Neural progenitor cell (in vitro differentiated cells): ENCODE data around the gene SPIRE2. TPM values are rescaled to one million over a fixed set of nuclear protein-coding genes. Genes with fewer than 3 reads are reported as not detected.

Source experiments
- DNase-seq: peaks from one replicate; pipeline ENCODE4 v3.0.0-alpha.2; 2016; ENCODE audit warnings: low spot score
- H2AFZ ChIP-seq: fragments of 200-600 bp; sonication (generic); replicated peaks from 2 replicates; pipeline ENCODE4 v1.6.1; 2016; ENCODE audit warnings: antibody characterized with exemption
- H3F3A ChIP-seq: fragments of 200-600 bp; sonication (generic); 2 replicates; pipeline ENCODE4 v1.6.1; 2016; ENCODE audit warnings: antibody characterized with exemption, low read depth
- H3K27ac ChIP-seq: fragments of 200-600 bp; sonication (generic); 2 replicates; pipeline ENCODE4 v1.5.1; 2016; ENCODE audit warnings: mild to moderate bottlenecking
- H3K27me3 ChIP-seq: fragments of 200-600 bp; sonication (generic); 2 replicates; pipeline ENCODE4 v1.6.1; 2016; ENCODE audit warnings: mild to moderate bottlenecking, moderate library complexity
- H3K36me3 ChIP-seq: fragments of 200-600 bp; sonication (generic); 2 replicates; pipeline ENCODE4 v1.5.1; 2016
- H3K4me1 ChIP-seq: fragments of 200-600 bp; sonication (generic); 2 replicates; pipeline ENCODE4 v1.6.1; 2016; ENCODE audit warnings: mixed run types
- H3K4me2 ChIP-seq: fragments of 200-600 bp; sonication (generic); 2 replicates; pipeline ENCODE4 v1.6.1; 2016
- H3K4me3 ChIP-seq: fragments of 200-600 bp; sonication (generic); 2 replicates; pipeline ENCODE4 v1.5.1; 2016
- H3K79me2 ChIP-seq: fragments of 200-600 bp; sonication (generic); 2 replicates; pipeline ENCODE4 v1.6.1; 2016; ENCODE audit warnings: low read depth
- H3K9ac ChIP-seq: fragments of 200-600 bp; sonication (generic); 2 replicates; pipeline ENCODE4 v1.6.1; 2016
- H3K9me3 ChIP-seq: fragments of 200-600 bp; sonication (generic); 2 replicates; pipeline ENCODE4 v1.5.1; 2016; ENCODE audit warnings: low read depth
- H4K20me1 ChIP-seq: fragments of 200-600 bp; sonication (generic); 2 replicates; pipeline ENCODE4 v1.6.1; 2016; ENCODE audit warnings: low read depth
- H3K27ac Mint-ChIP-seq: 3 replicates; pipeline ENCODE4 v1.8.0; 2021; ENCODE audit warnings: mixed read lengths
- H3K27me3 Mint-ChIP-seq: 2 replicates; pipeline ENCODE4 v1.8.0; 2022; ENCODE audit warnings: low read depth, mild to moderate bottlenecking, inconsistent platforms, moderate library complexity, mixed read lengths; ENCODE audit not compliant: insufficient read depth
- H3K36me3 Mint-ChIP-seq: 3 replicates; pipeline ENCODE4 v1.8.0; 2021; ENCODE audit warnings: mixed read lengths
- H3K4me1 Mint-ChIP-seq: 3 replicates; pipeline ENCODE4 v1.8.0; 2021; ENCODE audit warnings: mixed read lengths
- H3K4me3 Mint-ChIP-seq: 3 replicates; pipeline ENCODE4 v1.8.0; 2021; ENCODE audit warnings: mild to moderate bottlenecking, moderate library complexity, mixed read lengths
- H3K9me3 Mint-ChIP-seq: 3 replicates; pipeline ENCODE4 v1.8.0; 2020; ENCODE audit warnings: mixed read lengths
- CTCF ChIP-seq: fragments of 200-600 bp; sonication (generic); IDR thresholded peaks from 2 replicates; pipeline ENCODE4 v1.5.1; 2017; ENCODE audit warnings: antibody characterized with exemption, mild to moderate bottlenecking
- EZH2 ChIP-seq: fragments of 200-600 bp; sonication (generic); IDR thresholded peaks from 2 replicates; pipeline ENCODE4 v1.6.1; 2017; ENCODE audit warnings: antibody characterized with exemption, mild to moderate bottlenecking, moderate library complexity
- EZH2phosphoT487 ChIP-seq: fragments of 200-600 bp; sonication (generic); IDR thresholded peaks from 2 replicates; pipeline ENCODE4 v1.6.1; 2017; ENCODE audit warnings: antibody characterized with exemption
- total RNA-seq: library from RNA; depleted of rRNA; stranded (reverse); fragments of >200 nt; gene quantifications from 2 replicates; pipeline ENCODE4 v1.2.3, GENCODE V29; 2015; ENCODE audit warnings: low replicate concordance

Gene SPIRE2
- total RNA-seq, 1 donor from 2014 or later, result 6.5 TPM

GRCh38 chr16:89858973-89859614, 30.8 kb downstream of the SPIRE2 start:
- Histone ChIP-seq H3K27ac (no peak overlapping the region), H3K4me1 (no peaks in the 10 kb centered on the region), H3F3A (no peaks in the 10 kb centered on the region), H3K9ac (no peak overlapping the region), H3K4me3 (no peak overlapping the region), H2AFZ (no peak overlapping the region), H3K4me2 (no peak overlapping the region), H3K36me3 (no peaks in the 10 kb centered on the region), H3K79me2 (no peaks in the 10 kb centered on the region), H3K27me3 (no peaks in the 10 kb centered on the region), H4K20me1 (peaks cover 4% of the 10 kb centered on the region), H3K9me3 (no peaks in the 10 kb centered on the region)
- H3K4me1 Mint-ChIP-seq, result peaks cover 4% of the 10 kb centered on the region
- no peak overlapping the region for H3K27ac Mint-ChIP-seq
- TF ChIP-seq CTCF, result no peak
- TF ChIP-seq EZH2, result no peak
- H3K4me3 Mint-ChIP-seq, result no peak overlapping the region
- DNase-seq, result no peak
- peaks cover 4% of the 10 kb centered on the region for H3K27me3 Mint-ChIP-seq
- H3K9me3 Mint-ChIP-seq, result no peaks in the 10 kb centered on the region
- H3K36me3 Mint-ChIP-seq, result peaks cover 12% of the 10 kb centered on the region

- H3F3A ChIP-seq, result no peaks in the 10 kb centered on the region
- H3K4me3 ChIP-seq, result no peak overlapping the region
- no peak overlapping the region for H3K27ac Mint-ChIP-seq
- H3K4me3 Mint-ChIP-seq, result no peak overlapping the region
- peaks cover 6% of the 10 kb centered on the region for H3K4me1 Mint-ChIP-seq
- TF ChIP-seq EZH2, result no peak
- TF ChIP-seq EZH2phosphoT487, result no peak
- TF ChIP-seq CTCF, result no peak
- no peak overlapping the region for H3K9ac ChIP-seq
- no peaks in the 10 kb centered on the region for H3K79me2 ChIP-seq
- peaks cover 4% of the 10 kb centered on the region for H3K27me3 Mint-ChIP-seq
- H4K20me1 ChIP-seq, result peaks cover 4% of the 10 kb centered on the region
- no peaks in the 10 kb centered on the region for H3K27me3 ChIP-seq
- no peaks in the 10 kb centered on the region for H3K36me3 ChIP-seq
- H3K9me3 Mint-ChIP-seq, result no peaks in the 10 kb centered on the region
- no peak for DNase-seq
- no peaks in the 10 kb centered on the region for H3K9me3 ChIP-seq
- peaks cover 14% of the 10 kb centered on the region for H3K36me3 Mint-ChIP-seq
- H3K4me1 ChIP-seq, result no peaks in the 10 kb centered on the region
- H3K4me2 ChIP-seq, result no peak overlapping the region
- H2AFZ ChIP-seq, result no peak overlapping the region
- no peak overlapping the region for H3K27ac ChIP-seq
Measured at GRCh38 chr16:89859615-89860007, 31.3 kb downstream of the SPIRE2 start.

GRCh38 chr16:89860747-89861304, 32.6 kb downstream of the SPIRE2 start:
- TF ChIP-seq EZH2phosphoT487 (no peak), CTCF (peak; percentile 96)
- peaks cover 4% of the 10 kb centered on the region for H4K20me1 ChIP-seq
- DNase-seq, result peak; percentile 72
- no peak overlapping the region for H3K4me3 ChIP-seq
- no peaks in the 10 kb centered on the region for H3K9me3 ChIP-seq
- Mint-ChIP-seq H3K4me3 (no peak overlapping the region), H3K27ac (no peak overlapping the region), H3K4me1 (peaks cover 6% of the 10 kb centered on the region), H3K9me3 (no peaks in the 10 kb centered on the region), H3K27me3 (peaks cover 4% of the 10 kb centered on the region), H3K36me3 (peaks cover 19% of the 10 kb centered on the region)
- no peak overlapping the region for H2AFZ ChIP-seq
- H3K9ac ChIP-seq, result no peak overlapping the region
- H3K4me2 ChIP-seq, result no peak overlapping the region
- H3K79me2 ChIP-seq, result no peaks in the 10 kb centered on the region
- no peaks in the 10 kb centered on the region for H3F3A ChIP-seq
- H3K4me1 ChIP-seq, result no peaks in the 10 kb centered on the region
- H3K27me3 ChIP-seq, result no peaks in the 10 kb centered on the region
- H3K36me3 ChIP-seq, result no peaks in the 10 kb centered on the region
- no peak overlapping the region for H3K27ac ChIP-seq
